ENCODE results near the gene CHD6. TPM values are rescaled to one million over a fixed set of nuclear protein-coding genes. Genes with fewer than 3 reads are reported as not detected.

The CHD6 gene
- total and polyA plus RNA-seq, 11 donors = 6.5 to 52.8 (median 38.9) TPM

DNA sequence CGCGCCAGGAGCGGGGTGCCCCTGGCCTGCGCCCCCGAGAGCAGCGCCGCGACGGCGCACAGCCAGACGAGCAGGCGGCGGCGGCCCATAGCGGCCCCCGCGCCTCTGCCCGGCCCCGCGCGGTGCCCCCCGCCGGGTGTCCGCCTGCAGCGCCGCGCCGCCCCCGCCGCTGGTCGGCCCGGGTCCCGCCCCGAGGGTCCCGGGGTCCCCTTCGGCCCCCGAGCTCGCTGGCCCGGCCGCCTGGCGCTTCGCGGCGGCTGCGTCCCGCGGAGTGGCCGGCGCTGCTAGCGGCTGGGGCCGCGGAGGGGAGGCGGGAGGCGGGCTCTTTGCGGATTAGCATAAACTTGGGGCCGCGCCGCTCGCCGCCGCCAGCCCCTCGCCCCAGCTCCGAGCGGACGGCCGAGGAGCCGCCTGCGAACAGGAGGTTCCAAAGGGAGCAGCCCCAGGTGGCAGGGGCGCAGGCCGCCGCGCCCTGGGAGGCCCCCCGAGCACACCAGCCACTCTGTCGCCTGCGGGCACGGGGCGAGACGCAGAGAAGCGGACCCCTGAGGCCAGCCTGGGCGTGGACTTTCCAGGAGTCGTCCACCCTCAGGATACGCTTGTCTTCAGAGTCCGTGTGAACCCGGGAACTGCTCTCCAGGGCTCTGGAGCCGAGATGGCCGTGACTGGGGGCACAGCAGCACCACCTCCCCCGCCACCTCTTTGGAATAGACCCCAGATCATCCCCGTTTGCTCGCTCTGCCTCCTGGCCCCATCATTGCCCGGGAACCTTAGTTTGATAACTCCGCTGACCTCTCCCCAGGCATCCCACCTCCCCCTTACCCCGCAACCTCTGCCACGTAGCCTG, 251.4 kb downstream of the CHD6 start, which contains the start of gene EMILIN3:
Gene EMILIN3, minus strand, starts transcription at position 273 of the 847 bp plus-strand sequence. Its CDS starts 184 bp downstream, at position 89.
- H3K4me3 ChIP-seq = peak within 1 kb of the TSS; percentile 6 to 60 (median 46)
- H3K27ac ChIP-seq = peak within 1 kb of the TSS in 4 of 12 donors; percentile 39 to 64 (median 48)
- intact Hi-C loops (cut with DNase I) = loop anchor here in 1 of 10 donors (5.0 kb wide), 1 partner anchor 41 kb away; no protein-coding TSS in a partner anchor
- no peak for TF ChIP-seq POLR2A (IDR thresholded peaks at IDR 0.05)
- peak in 1 of 4 donors; percentile 15 for ATAC-seq
- H3K36me3 ChIP-seq = no peaks in the 10 kb centered on the region
- H3K9me3 ChIP-seq = peaks cover 0 to 4% (median 0%) of the 10 kb centered on the region in 12 donors
- peaks cover 0 to 31% (median 6%) of the 10 kb centered on the region in 9 donors for H3K27me3 ChIP-seq
- peak in 2 of 5 donors; percentile 13 to 38 for DNase-seq
- WGBS, 4 donors = 6 to 18% (median 12%) methylated on average over 23 to 93 of the region's 93 CpGs
- peaks cover 0 to 31% (median 7%) of the 10 kb centered on the region in 12 donors for H3K4me1 ChIP-seq

DNA sequence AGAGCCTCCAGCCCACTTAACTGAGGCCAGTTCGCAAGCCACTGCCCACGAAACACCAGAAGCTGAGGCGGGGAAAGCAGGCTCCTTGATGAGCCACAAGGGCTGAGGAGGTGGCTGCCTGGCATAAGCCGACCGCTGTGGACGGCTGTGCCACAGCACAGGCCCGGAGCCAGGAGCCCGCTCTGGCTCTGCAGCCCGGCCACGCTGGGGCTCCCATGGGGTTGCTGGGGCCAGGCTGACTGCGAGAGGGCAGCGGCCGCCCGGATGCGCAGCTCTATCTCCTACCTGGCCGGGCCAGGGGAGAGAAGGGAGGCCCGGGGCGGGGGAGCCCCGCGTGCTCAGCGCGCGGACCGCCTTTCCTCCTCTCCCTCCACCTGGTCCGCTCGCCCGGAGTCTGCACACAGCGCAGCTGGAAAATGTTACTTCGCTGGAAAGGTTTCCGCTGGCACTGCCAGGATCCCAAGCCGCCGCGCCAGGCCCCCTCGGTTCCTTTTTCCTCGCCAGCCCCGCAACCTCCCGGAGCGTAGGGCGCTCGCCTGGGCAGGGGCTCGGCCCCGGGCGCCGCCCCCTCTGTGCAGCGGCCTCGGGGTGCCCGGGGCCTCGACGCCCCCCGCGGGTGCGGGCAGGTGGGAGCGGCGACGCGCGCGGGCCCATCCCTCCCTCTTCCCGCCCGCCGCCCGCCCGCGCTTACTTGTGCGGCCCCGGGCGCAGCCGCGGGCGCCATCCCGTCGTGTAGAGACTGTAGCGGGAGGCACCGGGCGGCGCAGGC, 252.2 kb downstream of the CHD6 start:
- intact Hi-C loops (cut with DNase I) = loop anchor here in 1 of 10 donors (5.0 kb wide), 1 partner anchor 41 kb away; no protein-coding TSS in a partner anchor
- H3K27me3 ChIP-seq = peaks cover 0 to 31% (median 6%) of the 10 kb centered on the region in 9 donors
- peaks cover 0 to 38% (median 9%) of the 10 kb centered on the region in 12 donors for H3K4me1 ChIP-seq
- peak in 3 of 5 donors; percentile 6 to 26 (median 22) for DNase-seq
- H3K9me3 ChIP-seq = no peaks in the 10 kb centered on the region
- peak overlapping the region in 4 of 12 donors; percentile 39 to 64 (median 46) for H3K27ac ChIP-seq
- peaks cover 0 to 1% (median 0%) of the 10 kb centered on the region in 9 donors for H3K36me3 ChIP-seq
- peak in 1 of 4 donors; percentile 10 for ATAC-seq
- no peak for TF ChIP-seq POLR2A (IDR thresholded peaks at IDR 0.05)
- TF ChIP-seq, protein P1, sequence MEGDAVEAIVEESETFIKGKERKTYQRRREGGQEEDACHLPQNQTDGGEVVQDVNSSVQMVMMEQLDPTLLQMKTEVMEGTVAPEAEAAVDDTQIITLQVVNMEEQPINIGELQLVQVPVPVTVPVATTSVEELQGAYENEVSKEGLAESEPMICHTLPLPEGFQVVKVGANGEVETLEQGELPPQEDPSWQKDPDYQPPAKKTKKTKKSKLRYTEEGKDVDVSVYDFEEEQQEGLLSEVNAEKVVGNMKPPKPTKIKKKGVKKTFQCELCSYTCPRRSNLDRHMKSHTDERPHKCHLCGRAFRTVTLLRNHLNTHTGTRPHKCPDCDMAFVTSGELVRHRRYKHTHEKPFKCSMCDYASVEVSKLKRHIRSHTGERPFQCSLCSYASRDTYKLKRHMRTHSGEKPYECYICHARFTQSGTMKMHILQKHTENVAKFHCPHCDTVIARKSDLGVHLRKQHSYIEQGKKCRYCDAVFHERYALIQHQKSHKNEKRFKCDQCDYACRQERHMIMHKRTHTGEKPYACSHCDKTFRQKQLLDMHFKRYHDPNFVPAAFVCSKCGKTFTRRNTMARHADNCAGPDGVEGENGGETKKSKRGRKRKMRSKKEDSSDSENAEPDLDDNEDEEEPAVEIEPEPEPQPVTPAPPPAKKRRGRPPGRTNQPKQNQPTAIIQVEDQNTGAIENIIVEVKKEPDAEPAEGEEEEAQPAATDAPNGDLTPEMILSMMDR (IDR thresholded peaks at IDR 0.05) = no peak
- H3K4me3 ChIP-seq = peak overlapping the region in 11 of 12 donors; percentile 6 to 60 (median 49)
- 4 to 13% (median 5%) methylated on average over 36 to 76 of the region's 76 CpGs for WGBS, 4 donors

DNA sequence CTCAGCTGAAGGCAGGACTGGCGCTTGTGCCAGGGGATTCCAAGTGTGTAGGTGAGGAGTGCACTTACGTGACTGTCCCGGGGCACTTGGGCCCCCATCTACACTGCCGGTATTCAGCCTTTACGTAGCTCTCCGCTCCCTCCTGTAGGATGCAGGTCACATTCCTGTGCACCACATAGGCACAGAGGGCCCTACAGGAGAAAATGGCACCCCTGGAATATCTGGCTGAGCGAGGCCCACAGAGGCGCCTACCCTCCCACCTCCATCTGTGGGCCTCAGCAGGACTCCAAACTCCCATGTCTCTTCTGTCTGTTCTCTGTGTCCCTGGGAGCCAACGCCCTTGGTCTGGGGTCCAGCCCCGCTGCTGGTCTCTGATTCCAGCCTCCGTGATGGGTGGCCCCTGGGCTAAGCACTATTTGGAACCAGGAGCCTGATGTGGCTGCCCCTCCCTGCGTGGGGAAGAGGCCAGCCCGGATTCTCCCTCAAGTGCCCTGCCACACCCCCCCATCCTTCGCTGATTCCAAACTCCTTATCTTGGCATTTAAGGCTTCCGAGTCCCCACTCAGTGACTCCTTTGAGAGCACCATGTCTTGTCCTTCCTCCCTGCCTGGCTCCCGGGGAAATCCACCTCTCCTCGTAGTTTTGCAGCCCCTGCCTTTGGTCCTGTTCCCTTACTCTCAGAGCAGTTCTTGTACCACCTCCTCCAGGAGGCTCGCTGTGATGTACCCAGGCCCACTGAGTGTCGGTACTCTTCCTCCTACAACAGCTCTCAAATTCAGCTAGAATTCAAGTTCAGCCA, 253.0 kb downstream of the CHD6 start:
- peak overlapping the region in 4 of 12 donors; percentile 39 to 64 (median 46) for H3K27ac ChIP-seq
- 81 to 86% (median 84%) methylated on average over 18 to 19 of the region's 19 CpGs for WGBS, 4 donors
- ATAC-seq (no peak), DNase-seq (peak in 1 of 5 donors; percentile 18)
- H3K27me3 ChIP-seq = peaks cover 0 to 31% (median 6%) of the 10 kb centered on the region in 9 donors
- H3K9me3 ChIP-seq = no peaks in the 10 kb centered on the region
- H3K4me3 ChIP-seq = peak overlapping the region in 9 of 12 donors; percentile 6 to 60 (median 51)
- peaks cover 0 to 46% (median 9%) of the 10 kb centered on the region in 12 donors for H3K4me1 ChIP-seq
- TF ChIP-seq, protein P1 (IDR thresholded peaks at IDR 0.05) = no peak
- no peak for TF ChIP-seq POLR2A (IDR thresholded peaks at IDR 0.05)
- H3K36me3 ChIP-seq = peaks cover 0 to 3% (median 0%) of the 10 kb centered on the region in 9 donors
- intact Hi-C loops (cut with DNase I) = loop anchor here in 5 of 10 donors (5.0 kb wide), 2 partner anchors 32 to 42 kb away; no protein-coding TSS in a partner anchor

Data from heart left ventricle (tissue), 16 donors.